ENCODE measurements around the gene NFATC2. TPM values are rescaled to one million over a fixed set of nuclear protein-coding genes. Genes with fewer than 3 reads are reported as not detected.

The NFATC2 gene
- total and polyA plus RNA-seq, 2 of the 8 experiments (the other 6 are each of a cell fraction or from before 2014, with no cell fraction given) = 0.27 to 0.91 TPM

DNA sequence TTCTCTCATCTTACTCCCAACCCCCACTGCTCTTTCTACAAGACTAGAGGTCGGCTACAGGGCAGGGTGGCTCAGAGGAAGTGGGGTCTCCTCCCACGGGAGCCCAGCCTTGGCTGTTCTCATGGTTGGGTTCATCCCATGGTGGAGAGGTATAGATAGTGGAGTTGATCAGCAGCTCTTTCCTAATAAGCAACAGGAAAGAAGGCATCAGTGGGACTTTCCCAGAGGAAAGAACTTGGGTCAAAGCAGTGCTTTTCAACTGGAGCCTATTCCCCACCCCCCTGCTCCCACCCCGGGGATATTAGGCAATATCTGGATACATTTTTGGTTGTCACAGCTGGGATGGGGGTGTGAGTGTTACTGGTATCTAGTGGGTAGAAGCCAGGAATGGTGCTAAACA lies 200.9 kb downstream of the NFATC2 start:
- Histone ChIP-seq H4K20me1 (replicated peaks in 1 of 2; ENCODE audit: control insufficient read depth in 1 of 2, insufficient read depth in 2 of 2, low read length in 2 of 2) (no peaks in the 10 kb centered on the region), H3K14ac (ENCODE audit: insufficient read length) (no peak overlapping the region), H3K27ac (ENCODE audit: low read depth, low read length) (no peak overlapping the region), H3K79me1 (ENCODE audit: low read depth, low read length) (no peaks in the 10 kb centered on the region), H2BK5ac (ENCODE audit: low read depth, low read length) (no peak overlapping the region), H2BK12ac (ENCODE audit: low read depth, low read length) (no peak overlapping the region), H3K18ac (ENCODE audit: extremely low read depth, low read length) (no peak overlapping the region), H3K27me3 (replicated peaks in 1 of 4; ENCODE audit: control insufficient read depth in 3 of 4, extremely low read depth in 1 of 4, insufficient read depth in 3 of 4, low read length in 3 of 4) (no peaks in the 10 kb centered on the region; a peak in 1 of 7 replicates), H4K5ac (ENCODE audit: insufficient read length, low read depth, low read length) (no peak overlapping the region), H2BK20ac (ENCODE audit: low read length) (no peak overlapping the region), H3K79me2 (ENCODE audit: control insufficient read depth in 1 of 2, insufficient read depth in 2 of 2, low read length in 2 of 2) (no peaks in the 10 kb centered on the region), H3K4me3 (ENCODE audit: extremely low read depth in 1 of 4, insufficient read depth in 2 of 4, low read depth in 3 of 4, low read length in 4 of 4) (no peak overlapping the region), H2AFZ (ENCODE audit: low read length) (no peak overlapping the region), H3K4ac (replicated peaks; ENCODE audit: insufficient read length, low read depth, low read length) (no peak overlapping the region), H4K8ac (ENCODE audit: extremely low read depth, insufficient read depth, low read length) (no peak overlapping the region), H3K4me2 (ENCODE audit: insufficient read depth in 1 of 2, low read depth in 2 of 2, low read length in 2 of 2) (no peak overlapping the region), H3K56ac (replicated peaks; ENCODE audit: insufficient read length, low read depth, low read length) (no peak overlapping the region), H3K23me2 (ENCODE audit: low read depth, low read length) (no peaks in the 10 kb centered on the region), H4K91ac (replicated peaks; ENCODE audit: insufficient read length, low read length) (no peak overlapping the region), H3K36me3 (ENCODE audit: control insufficient read depth in 2 of 4, insufficient read depth in 4 of 4, low read length in 3 of 4) (no peaks in the 10 kb centered on the region), H2BK120ac (replicated peaks; ENCODE audit: low read depth, low read length) (no peak overlapping the region), H3K9me3 (ENCODE audit: insufficient read depth in 2 of 2, low read depth in 1 of 2, low read length in 1 of 2) (no peaks in the 10 kb centered on the region), H2AK5ac (ENCODE audit: low read depth, low read length) (no peak overlapping the region), H3K9ac (replicated peaks in 1 of 4; ENCODE audit: extremely low read depth in 1 of 4, low read depth in 3 of 4, low read length in 3 of 4) (no peak overlapping the region), H3K23ac (ENCODE audit: insufficient read length) (no peak overlapping the region), H3K4me1 (replicated peaks in 1 of 4; ENCODE audit: control insufficient read depth in 3 of 4, insufficient read depth in 4 of 4, low read length in 3 of 4) (no peaks in the 10 kb centered on the region), H2BK15ac (ENCODE audit: low read length) (no peak overlapping the region)
- WGBS, 2 experiments (ENCODE audit: extremely low coverage in 1 of 2, insufficient coverage in 1 of 2, insufficient read length in 1 of 2, insufficient replicate concordance in 2 of 2, low coverage in 1 of 2, low lambda C conversion rate in 2 of 2, missing lambda C conversion rate in 1 of 2) = 88% methylated on average over 3 of the region's 3 CpGs; no CpG with 5 or more reads in 1 of the 2 experiments
- DNase-seq (ENCODE audit: low read depth in 1 of 2, low spot score in 2 of 2) = no peak
- ChIA-PET POLR2A (ENCODE audit: partially characterized antibody) (no interaction called here), CTCF (ENCODE audit: partially characterized antibody) (interaction anchor here (1.0 to 2.5 kb wide), 5 partner anchors 16 to 354 kb away, joined by 4 to 11 read pairs (median 4); no protein-coding TSS in a partner anchor)
- TF ChIP-seq SUZ12 (IDR thresholded peaks at IDR 0.05; ENCODE audit: low read length) = no peak
- no peak for TF ChIP-seq NRF1 (IDR thresholded peaks at IDR 0.05; ENCODE audit: low read depth, low read length)
- no peak for TF ChIP-seq BCL11A (IDR thresholded peaks at IDR 0.05; ENCODE audit: low read depth in 2 of 2, low read length in 2 of 2)
- TF ChIP-seq SP2 (IDR thresholded peaks at IDR 0.05; ENCODE audit: low read length) = no peak
- no peak for TF ChIP-seq CREB1 (IDR thresholded peaks at IDR 0.05)
- TF ChIP-seq HDAC2 (IDR thresholded peaks at IDR 0.05; ENCODE audit: borderline replicate concordance in 1 of 2, low read depth in 2 of 2, low read length in 2 of 2) = no peak
- TF ChIP-seq POU5F1 (IDR thresholded peaks at IDR 0.05; ENCODE audit: low read depth, low read length) = no peak
- TF ChIP-seq TAF1 (IDR thresholded peaks at IDR 0.05; ENCODE audit: low read depth, low read length) = no peak
- TF ChIP-seq CHD1 (IDR thresholded peaks at IDR 0.05; ENCODE audit: low read depth, low read length) = no peak
- no peak for TF ChIP-seq BACH1 (IDR thresholded peaks at IDR 0.05; ENCODE audit: low read length)
- no peak for FAIRE-seq
